Keratinocyte (primary cell): ENCODE results near the gene IGFBP1.

Experiments
- CTCF ChIP-seq, 3 experiments: IDR thresholded peaks in 1 of 3; conservative IDR thresholded peaks in 1 of 3; optimal IDR thresholded peaks in 1 of 3; 2 replicates in 2 of 3; 3 replicates in 1 of 3; pipeline versions ENCODE3 to v1.5.1; 2011; ENCODE audit warnings: low read length in 3 of 3, mild to moderate bottlenecking in 3 of 3, moderate library complexity in 2 of 3, control low read depth in 1 of 3, inconsistent platforms in 1 of 3; ENCODE audit not compliant: insufficient read depth in 2 of 3; ENCODE audit errors: extremely low read depth in 1 of 3
- EZH2 ChIP-seq: IDR thresholded peaks from one replicate; pipeline ENCODE4 v1.6.1; 2012; ENCODE audit warnings: inconsistent platforms, mild to moderate bottlenecking, low read length, moderate library complexity

- no peak for TF ChIP-seq CTCF (optimal IDR thresholded peaks at IDR 0.05 in 1 of 3, IDR thresholded peaks at IDR 0.05 in 1 of 3, conservative IDR thresholded peaks at IDR 0.05 in 1 of 3; ENCODE audit: extremely low read depth in 1 of 3, insufficient read depth in 2 of 3, low read length in 3 of 3)
- no peak for TF ChIP-seq EZH2
These were observed 42.7 kb downstream of the IGFBP1 start for GRCh38 chr7:45930967-45931366.
